Measurements from ENCODE around the gene FILIP1L.

FILIP1L gene

GRCh38 chr3:99925584-99926230 is 188.6 kb downstream of the FILIP1L start:
- Mint-ChIP-seq H3K4me1 (ENCODE audit: low read depth) (peaks cover 13% of the 10 kb centered on the region), H3K27me3 (ENCODE audit: low read depth) (no peaks in the 10 kb centered on the region), H3K4me3 (no peak overlapping the region), H3K36me3 (ENCODE audit: low read depth) (peaks cover 4% of the 10 kb centered on the region), H3K27ac (no peak overlapping the region), H3K9me3 (peaks cover 8% of the 10 kb centered on the region)
- DNase-seq (ENCODE audit: low spot score), result no peak

GRCh38 chr3:99923873-99924272 is 190.4 kb downstream of the FILIP1L start:
- Mint-ChIP-seq H3K36me3 (ENCODE audit: low read depth) (peaks cover 4% of the 10 kb centered on the region), H3K4me3 (no peak overlapping the region), H3K9me3 (peaks cover 8% of the 10 kb centered on the region), H3K27ac (no peak overlapping the region), H3K27me3 (ENCODE audit: low read depth) (no peaks in the 10 kb centered on the region), H3K4me1 (ENCODE audit: low read depth) (peaks cover 16% of the 10 kb centered on the region)
- no peak for DNase-seq (ENCODE audit: low spot score)

- no peak for DNase-seq (ENCODE audit: low spot score)
- no peak overlapping the region for H3K4me3 Mint-ChIP-seq
- H3K9me3 Mint-ChIP-seq, result peaks cover 8% of the 10 kb centered on the region
- H3K27me3 Mint-ChIP-seq (ENCODE audit: low read depth), result no peaks in the 10 kb centered on the region
- peaks cover 4% of the 10 kb centered on the region for H3K36me3 Mint-ChIP-seq (ENCODE audit: low read depth)
- no peak overlapping the region for H3K27ac Mint-ChIP-seq
- peaks cover 16% of the 10 kb centered on the region for H3K4me1 Mint-ChIP-seq (ENCODE audit: low read depth)
These were observed 192.3 kb downstream of the FILIP1L start for GRCh38 chr3:99921986-99922385.

GRCh38 chr3:99921377-99921695 is 193.0 kb downstream of the FILIP1L start:
- DNase-seq (ENCODE audit: low spot score), result no peak
- H3K4me1 Mint-ChIP-seq (ENCODE audit: low read depth), result peaks cover 16% of the 10 kb centered on the region
- no peaks in the 10 kb centered on the region for H3K27me3 Mint-ChIP-seq (ENCODE audit: low read depth)
- H3K36me3 Mint-ChIP-seq (ENCODE audit: low read depth), result peaks cover 4% of the 10 kb centered on the region
- no peak overlapping the region for H3K27ac Mint-ChIP-seq
- H3K9me3 Mint-ChIP-seq, result peaks cover 8% of the 10 kb centered on the region
- no peak overlapping the region for H3K4me3 Mint-ChIP-seq

GRCh38 chr3:99920481-99921376 is 193.6 kb downstream of the FILIP1L start:
- peaks cover 4% of the 10 kb centered on the region for H3K36me3 Mint-ChIP-seq (ENCODE audit: low read depth)
- peaks cover 8% of the 10 kb centered on the region for H3K9me3 Mint-ChIP-seq
- H3K27me3 Mint-ChIP-seq (ENCODE audit: low read depth), result no peaks in the 10 kb centered on the region
- DNase-seq (ENCODE audit: low spot score), result no peak
- peaks cover 16% of the 10 kb centered on the region for H3K4me1 Mint-ChIP-seq (ENCODE audit: low read depth)
- peak overlapping the region; percentile 34 for H3K27ac Mint-ChIP-seq
- no peak overlapping the region for H3K4me3 Mint-ChIP-seq

- DNase-seq (ENCODE audit: low spot score), result no peak
- no peaks in the 10 kb centered on the region for H3K27me3 Mint-ChIP-seq (ENCODE audit: low read depth)
- H3K9me3 Mint-ChIP-seq, result peaks cover 8% of the 10 kb centered on the region
- H3K27ac Mint-ChIP-seq, result no peak overlapping the region
- peaks cover 4% of the 10 kb centered on the region for H3K36me3 Mint-ChIP-seq (ENCODE audit: low read depth)
- no peak overlapping the region for H3K4me3 Mint-ChIP-seq
- H3K4me1 Mint-ChIP-seq (ENCODE audit: low read depth), result peaks cover 16% of the 10 kb centered on the region
These were observed 194.6 kb downstream of the FILIP1L start for GRCh38 chr3:99919694-99920093.

GRCh38 chr3:99918715-99919114 is 195.6 kb downstream of the FILIP1L start:
- Mint-ChIP-seq H3K27ac (no peak overlapping the region), H3K9me3 (peaks cover 8% of the 10 kb centered on the region), H3K36me3 (ENCODE audit: low read depth) (peaks cover 4% of the 10 kb centered on the region), H3K4me3 (no peak overlapping the region), H3K4me1 (ENCODE audit: low read depth) (peaks cover 16% of the 10 kb centered on the region), H3K27me3 (ENCODE audit: low read depth) (no peaks in the 10 kb centered on the region)
- no peak for DNase-seq (ENCODE audit: low spot score)

- no peak overlapping the region for H3K4me3 Mint-ChIP-seq
- H3K4me1 Mint-ChIP-seq (ENCODE audit: low read depth), result peaks cover 6% of the 10 kb centered on the region
- no peak for DNase-seq (ENCODE audit: low spot score)
- no peaks in the 10 kb centered on the region for H3K9me3 Mint-ChIP-seq
- H3K27ac Mint-ChIP-seq, result no peak overlapping the region
- H3K36me3 Mint-ChIP-seq (ENCODE audit: low read depth), result peaks cover 3% of the 10 kb centered on the region
- no peaks in the 10 kb centered on the region for H3K27me3 Mint-ChIP-seq (ENCODE audit: low read depth)
These were observed 198.3 kb downstream of the FILIP1L start for GRCh38 chr3:99915906-99916432.

GRCh38 chr3:99911433-99911832 is 202.9 kb downstream of the FILIP1L start:
- DNase-seq (ENCODE audit: low spot score), result no peak
- H3K27me3 Mint-ChIP-seq (ENCODE audit: low read depth), result no peaks in the 10 kb centered on the region
- H3K4me3 Mint-ChIP-seq, result no peak overlapping the region
- peaks cover 3% of the 10 kb centered on the region for H3K36me3 Mint-ChIP-seq (ENCODE audit: low read depth)
- H3K27ac Mint-ChIP-seq, result no peak overlapping the region
- H3K4me1 Mint-ChIP-seq (ENCODE audit: low read depth), result no peaks in the 10 kb centered on the region
- H3K9me3 Mint-ChIP-seq, result no peaks in the 10 kb centered on the region

- DNase-seq (ENCODE audit: low spot score), result no peak
- no peak overlapping the region for H3K4me3 Mint-ChIP-seq
- peaks cover 3% of the 10 kb centered on the region for H3K36me3 Mint-ChIP-seq (ENCODE audit: low read depth)
- no peaks in the 10 kb centered on the region for H3K27me3 Mint-ChIP-seq (ENCODE audit: low read depth)
- H3K4me1 Mint-ChIP-seq (ENCODE audit: low read depth), result no peaks in the 10 kb centered on the region
- H3K27ac Mint-ChIP-seq, result no peak overlapping the region
- H3K9me3 Mint-ChIP-seq, result no peaks in the 10 kb centered on the region
These were observed 203.5 kb downstream of the FILIP1L start for GRCh38 chr3:99910752-99911290.

GRCh38 chr3:99909714-99910495 is 204.4 kb downstream of the FILIP1L start:
- Mint-ChIP-seq H3K27me3 (ENCODE audit: low read depth) (no peaks in the 10 kb centered on the region), H3K36me3 (ENCODE audit: low read depth) (peaks cover 3% of the 10 kb centered on the region), H3K9me3 (no peaks in the 10 kb centered on the region), H3K4me3 (no peak overlapping the region), H3K27ac (no peak overlapping the region), H3K4me1 (ENCODE audit: low read depth) (peaks cover under 1% of the 10 kb centered on the region)
- no peak for DNase-seq (ENCODE audit: low spot score)

GRCh38 chr3:99907959-99908544 is 206.2 kb downstream of the FILIP1L start:
- Mint-ChIP-seq H3K36me3 (ENCODE audit: low read depth) (peaks cover 3% of the 10 kb centered on the region), H3K4me3 (no peak overlapping the region), H3K27me3 (ENCODE audit: low read depth) (no peaks in the 10 kb centered on the region), H3K9me3 (no peaks in the 10 kb centered on the region), H3K4me1 (ENCODE audit: low read depth) (peaks cover 13% of the 10 kb centered on the region), H3K27ac (no peak overlapping the region)
- no peak for DNase-seq (ENCODE audit: low spot score)

GRCh38 chr3:99903869-99904268 is 210.4 kb downstream of the FILIP1L start:
- no peak overlapping the region for H3K4me3 Mint-ChIP-seq
- no peaks in the 10 kb centered on the region for H3K9me3 Mint-ChIP-seq
- peaks cover 2% of the 10 kb centered on the region for H3K36me3 Mint-ChIP-seq (ENCODE audit: low read depth)
- H3K27ac Mint-ChIP-seq, result no peak overlapping the region
- no peak for DNase-seq (ENCODE audit: low spot score)
- H3K4me1 Mint-ChIP-seq (ENCODE audit: low read depth), result peaks cover 27% of the 10 kb centered on the region
- no peaks in the 10 kb centered on the region for H3K27me3 Mint-ChIP-seq (ENCODE audit: low read depth)

All from T-helper 2 cell treated with Interferon-gamma antibody and Interleukin-4, amounts not matched to agents 5 μg/mL and 100 μg/mL, for 36 hours (primary cell).